HFF-Myc (cell line): ENCODE measurements around the gene USP34.

Experiments
- DNase-seq: peaks from one replicate; pipeline ENCODE4 v3.0.0-alpha.2; 2011; ENCODE audit warnings: low read depth; ENCODE audit errors: extremely low read depth
- H3K4me3 ChIP-seq: replicated peaks from 2 replicates; pipeline ENCODE4 v1.5.1; 2011; ENCODE audit warnings: low read depth, mild to moderate bottlenecking, control low read depth, low read length
- CTCF ChIP-seq: IDR thresholded peaks from 2 replicates; pipeline ENCODE4 v1.5.1; 2012; ENCODE audit warnings: mild to moderate bottlenecking, low read depth, low read length, control low read depth; ENCODE audit errors: missing control alignments

The USP34 gene

GRCh38 chr2:61326423-61326822 lies 144.5 kb downstream of the USP34 start:
- TF ChIP-seq CTCF: no peak
- DNase-seq: no peak
- no peak overlapping the region for H3K4me3 ChIP-seq

- DNase-seq: no peak
- H3K4me3 ChIP-seq: no peak overlapping the region
- no peak for TF ChIP-seq CTCF
These were observed 150.7 kb downstream of the USP34 start for GRCh38 chr2:61320181-61320580.

GRCh38 chr2:61318553-61318952 lies 152.3 kb downstream of the USP34 start:
- DNase-seq: no peak
- no peak for TF ChIP-seq CTCF
- H3K4me3 ChIP-seq: no peak overlapping the region

GRCh38 chr2:61295981-61296380 lies 174.9 kb downstream of the USP34 start:
- no peak for TF ChIP-seq CTCF
- DNase-seq: no peak
- H3K4me3 ChIP-seq: no peak overlapping the region

GRCh38 chr2:61291851-61292575 lies 178.9 kb downstream of the USP34 start:
- DNase-seq: no peak
- no peak for TF ChIP-seq CTCF
- no peak overlapping the region for H3K4me3 ChIP-seq

- TF ChIP-seq CTCF: no peak
- DNase-seq: no peak
- no peak overlapping the region for H3K4me3 ChIP-seq
These were observed 182.6 kb downstream of the USP34 start for GRCh38 chr2:61288070-61288841.
